ENCODE measurements around the gene DNAH3.
A peak's percentile ranks its signal among the peaks of the same experiment; 100 is the strongest.

- no peak for TF ChIP-seq MAX (IDR thresholded peaks at IDR 0.05)
- TF ChIP-seq CEBPB (IDR thresholded peaks at IDR 0.05; ENCODE audit: low read depth), result peak; percentile 41; the same call in 1 of the 2 replicates
- TF ChIP-seq ZNF274 (IDR thresholded peaks at IDR 0.05; ENCODE audit: low read depth, low read length), result no peak
These were observed 198.3 kb downstream of the DNAH3 start for GRCh38 chr16:20952139-20952920.
